GM19023 (cell line): ENCODE data around the gene BTBD9.

ENCODE experiments used
- ATAC-seq: cut with Tn5 transposase; IDR thresholded peaks from one replicate; pipeline ENCODE4 v1.9.1; 2021; ENCODE audit warnings: mild to moderate bottlenecking, moderate library complexity; ENCODE audit not compliant: unreplicated experiment

BTBD9 gene

DNA sequence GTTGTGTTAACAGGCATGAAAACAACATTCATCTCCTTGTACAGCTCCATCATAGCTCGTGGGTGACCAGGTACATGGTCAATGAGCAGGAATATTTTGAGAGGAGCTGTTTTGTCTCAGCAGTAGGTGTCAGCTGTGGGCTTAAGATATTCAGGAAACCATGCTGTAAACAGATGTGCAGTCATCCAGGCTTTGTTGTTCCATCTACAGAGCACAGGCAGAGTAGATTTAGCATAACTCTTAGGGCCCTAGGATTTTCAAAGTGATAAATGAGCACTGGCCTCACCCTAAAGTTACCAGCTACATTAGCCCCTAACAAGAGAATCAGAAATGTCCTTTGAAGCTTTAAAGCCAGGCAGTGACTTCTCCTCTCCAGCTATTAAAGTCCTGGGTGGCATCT, 154.2 kb downstream of the BTBD9 start:
- no peak for ATAC-seq

DNA sequence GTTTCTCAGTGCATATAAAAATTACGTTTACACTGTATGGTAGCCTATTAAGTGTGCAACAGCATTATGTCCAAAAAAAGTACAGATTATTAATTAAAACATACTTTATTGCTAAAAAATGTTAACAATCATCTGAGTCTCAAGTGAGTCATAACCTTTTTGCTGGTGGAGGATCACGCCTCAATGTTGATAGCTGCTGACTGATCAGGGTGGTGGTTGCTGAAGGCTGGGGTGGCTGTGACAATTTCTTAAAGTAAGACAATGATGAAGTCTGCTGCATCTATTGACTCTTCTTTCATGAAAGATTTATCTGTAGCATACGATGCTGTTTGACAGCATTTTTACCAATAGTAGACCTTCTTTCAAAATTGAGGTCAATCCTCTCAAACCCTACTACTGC, 155.1 kb downstream of the BTBD9 start:
- no peak for ATAC-seq

DNA sequence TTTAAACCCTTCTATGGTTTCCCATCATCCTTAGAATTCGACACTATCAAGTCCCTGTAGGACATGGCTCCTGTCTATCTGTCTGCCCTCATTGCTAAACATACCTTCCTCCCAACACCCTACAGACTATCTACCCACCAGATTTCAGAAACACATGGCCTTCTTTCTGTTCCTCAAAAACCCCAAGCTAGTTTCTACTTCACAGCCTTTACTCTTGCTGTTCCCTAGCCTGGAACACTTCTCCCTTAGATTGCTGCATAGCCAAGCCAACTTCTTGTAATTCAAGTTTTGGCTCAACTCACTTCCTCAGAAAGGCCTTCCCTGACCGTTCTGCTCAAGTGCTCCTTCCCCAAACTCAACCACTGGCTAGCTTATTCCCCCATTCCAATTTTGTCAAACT, 156.2 kb downstream of the BTBD9 start:
- peak; percentile 67 for ATAC-seq

DNA sequence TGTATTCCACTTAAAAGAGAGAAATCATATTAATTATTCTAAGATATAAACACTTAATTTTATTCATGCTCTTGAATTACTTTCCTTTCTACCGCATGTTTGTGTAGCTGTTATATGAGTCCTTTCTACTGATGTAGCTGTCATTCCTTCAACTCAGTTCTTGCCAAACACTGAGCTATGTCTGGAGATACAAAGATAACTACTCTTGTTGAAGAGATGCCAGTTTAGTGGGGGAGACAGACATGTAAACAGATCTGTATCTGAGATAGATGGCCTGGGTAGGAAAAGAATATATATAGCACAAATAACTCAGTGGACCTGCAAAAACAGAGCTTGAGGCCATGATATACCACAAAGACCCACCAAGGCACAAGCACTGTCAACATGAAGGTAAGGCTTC, 157.3 kb downstream of the BTBD9 start:
- no peak for ATAC-seq

DNA sequence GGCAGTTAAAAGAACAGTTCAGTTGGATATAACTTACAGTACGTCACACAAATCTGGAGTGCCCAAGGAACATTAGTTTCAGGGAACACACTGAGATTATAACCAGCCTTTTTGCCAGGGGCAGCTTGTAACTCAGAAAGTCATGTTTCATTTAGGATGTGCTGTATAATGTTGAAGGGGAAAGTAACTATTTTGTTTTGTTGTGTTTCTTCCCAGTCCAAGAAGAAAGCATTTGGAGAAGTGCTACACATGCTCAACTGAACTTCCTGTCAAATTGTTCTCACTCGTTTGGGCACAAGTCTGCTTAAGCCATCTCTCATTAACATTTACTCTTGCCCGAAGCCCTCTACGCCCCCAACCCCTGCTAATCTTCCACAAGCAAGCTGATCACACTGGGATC, 157.9 kb downstream of the BTBD9 start:
- no peak for ATAC-seq

DNA sequence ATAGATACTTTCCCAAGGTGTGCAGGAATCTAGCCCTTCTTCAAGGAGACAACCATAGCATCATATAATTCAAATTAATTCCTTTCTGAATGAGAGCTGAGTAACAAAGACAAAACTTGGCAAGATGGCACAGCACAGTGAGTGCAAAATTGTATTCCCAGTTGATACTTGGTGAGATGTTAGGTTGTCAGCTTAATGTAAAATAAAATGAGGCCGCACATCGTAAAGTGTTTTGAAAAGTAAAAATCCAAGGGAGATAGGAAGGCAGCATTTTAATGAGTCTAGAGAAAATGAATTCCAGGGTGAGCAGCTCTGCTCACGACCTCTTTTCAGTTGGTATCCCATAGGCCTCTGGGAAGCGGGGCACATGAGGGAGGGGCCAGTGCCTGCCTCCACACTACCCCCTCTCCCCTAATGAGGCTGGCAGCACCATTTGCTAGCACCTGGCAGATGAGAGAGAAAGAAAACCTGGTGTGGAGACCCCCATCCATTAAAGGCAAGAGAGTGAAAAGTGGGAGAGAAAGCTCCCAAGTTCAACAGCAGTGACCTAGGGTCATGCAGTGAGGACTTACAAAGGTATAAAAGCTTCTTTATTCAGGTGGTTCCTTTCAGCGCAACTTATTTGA, 158.4 kb downstream of the BTBD9 start:
- no peak for ATAC-seq

DNA sequence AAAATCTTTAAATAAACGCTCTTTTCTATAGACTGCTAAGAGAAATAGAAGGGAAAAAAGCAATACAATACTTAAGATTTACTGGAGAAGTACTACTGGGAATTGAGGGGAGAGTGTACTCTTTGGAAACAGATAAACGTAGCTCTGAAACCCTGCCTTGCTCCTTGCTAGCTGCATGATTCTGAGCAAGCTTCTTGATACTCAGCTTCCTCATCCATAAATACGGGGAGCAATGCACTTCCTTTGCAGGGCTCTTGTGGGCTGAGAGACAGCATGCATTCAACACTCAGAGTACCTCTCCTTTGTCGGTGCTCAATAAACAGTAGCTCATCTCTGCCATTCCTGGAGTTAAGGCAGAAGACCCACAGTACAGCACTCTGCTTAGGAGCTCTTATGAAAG, 159.7 kb downstream of the BTBD9 start:
- ATAC-seq: no peak

DNA sequence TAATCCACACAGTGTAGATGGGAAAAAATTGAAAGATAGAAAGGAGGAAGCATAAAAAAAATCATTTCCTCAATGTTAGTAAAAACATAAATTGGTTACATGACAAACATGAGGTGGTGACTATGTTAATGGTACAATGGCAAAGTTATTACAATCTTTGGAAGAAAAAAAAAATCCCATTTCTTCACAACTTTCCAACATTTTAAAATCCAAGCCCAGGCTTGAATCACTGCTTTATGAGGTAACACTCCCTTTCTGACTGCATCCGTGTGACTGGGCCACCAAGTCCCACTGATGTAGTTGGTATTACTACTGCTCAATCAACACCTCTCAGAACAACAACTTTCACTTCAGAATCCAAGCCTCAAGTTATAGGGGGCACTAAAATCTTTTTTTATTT, 160.4 kb downstream of the BTBD9 start:
- ATAC-seq: no peak

DNA sequence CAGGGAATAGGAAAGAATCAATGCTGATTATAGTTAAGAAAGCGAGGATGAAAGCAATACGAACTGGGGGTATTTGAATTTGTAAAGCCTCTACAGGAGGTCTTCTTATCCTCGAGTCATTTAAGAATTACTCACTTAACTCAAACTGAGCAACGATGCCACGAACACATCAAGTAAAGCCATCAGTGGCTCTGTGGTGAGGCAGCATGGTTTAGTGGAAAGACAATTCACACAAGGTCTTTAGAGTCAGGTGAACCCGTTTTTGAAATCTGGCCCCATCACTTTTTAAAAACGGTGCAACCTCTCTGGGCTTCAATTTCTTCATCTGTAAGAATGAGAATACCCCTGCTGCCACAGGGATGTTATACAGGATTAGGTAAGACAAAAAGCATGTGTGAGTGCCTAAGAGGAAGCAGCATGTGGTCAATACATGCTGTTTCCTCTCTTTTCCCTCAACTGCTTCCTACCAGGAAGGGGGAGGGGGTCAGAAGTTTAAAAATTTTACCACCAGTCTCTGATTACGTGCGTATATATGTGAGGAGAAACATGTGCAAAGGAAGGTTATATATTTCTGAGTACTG, 162.0 kb downstream of the BTBD9 start:
- no peak for ATAC-seq

DNA sequence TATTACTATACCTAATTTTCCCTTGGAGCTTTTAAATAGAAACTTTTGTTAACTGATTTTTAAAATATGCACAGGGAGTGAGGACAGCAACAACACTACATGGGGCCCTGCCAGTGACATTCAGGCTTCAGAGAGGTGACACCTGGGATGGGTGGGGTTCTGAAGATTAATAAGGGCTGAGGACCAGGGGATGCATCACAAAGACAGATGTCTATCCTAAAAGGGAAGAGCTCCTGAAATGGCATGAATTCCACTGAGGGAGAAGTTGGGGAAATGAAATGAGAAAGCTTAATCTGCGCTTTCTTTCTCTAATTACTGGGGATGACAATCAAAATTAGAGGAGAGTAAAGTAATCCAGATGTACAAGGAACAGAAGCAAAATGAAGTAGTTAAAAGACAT, 162.8 kb downstream of the BTBD9 start:
- no peak for ATAC-seq

DNA sequence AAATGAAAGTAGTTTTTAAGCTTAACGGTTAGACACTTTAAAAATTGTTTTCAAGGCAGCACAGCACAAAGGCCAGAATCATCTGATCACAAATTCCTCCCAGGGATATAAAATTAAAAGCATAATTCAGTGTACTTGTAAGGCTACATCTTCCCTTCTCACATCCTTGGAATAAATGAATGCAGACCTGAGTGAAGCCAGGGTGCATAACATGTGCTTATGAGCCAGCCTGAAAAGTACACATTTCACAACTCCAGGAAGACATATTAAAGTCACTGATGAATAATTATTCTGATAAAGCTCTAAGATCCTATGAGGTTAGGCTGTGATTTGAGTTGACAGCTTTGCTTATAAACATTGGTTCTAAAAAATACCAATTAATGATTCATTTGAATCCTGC, 163.6 kb downstream of the BTBD9 start:
- no peak for ATAC-seq

DNA sequence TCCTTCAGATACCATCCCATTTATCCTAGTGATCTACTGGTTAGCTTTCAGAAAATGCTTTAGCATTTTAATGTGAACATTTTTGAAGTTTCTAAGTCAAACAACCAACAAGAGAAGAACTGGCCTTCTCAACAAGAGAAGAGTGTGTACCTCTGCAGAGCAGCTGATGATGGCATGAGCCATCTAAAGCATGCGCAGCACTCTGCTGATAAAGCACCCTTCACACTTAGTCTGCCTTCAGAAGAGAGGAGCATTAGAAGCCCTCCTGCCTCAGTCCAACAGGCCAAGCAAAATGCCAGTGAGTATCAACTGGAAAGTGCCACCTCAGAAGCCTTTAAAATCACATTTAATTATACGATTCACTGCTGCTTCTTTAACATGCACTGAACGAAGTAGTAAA, 169.2 kb downstream of the BTBD9 start:
- ATAC-seq: no peak

DNA sequence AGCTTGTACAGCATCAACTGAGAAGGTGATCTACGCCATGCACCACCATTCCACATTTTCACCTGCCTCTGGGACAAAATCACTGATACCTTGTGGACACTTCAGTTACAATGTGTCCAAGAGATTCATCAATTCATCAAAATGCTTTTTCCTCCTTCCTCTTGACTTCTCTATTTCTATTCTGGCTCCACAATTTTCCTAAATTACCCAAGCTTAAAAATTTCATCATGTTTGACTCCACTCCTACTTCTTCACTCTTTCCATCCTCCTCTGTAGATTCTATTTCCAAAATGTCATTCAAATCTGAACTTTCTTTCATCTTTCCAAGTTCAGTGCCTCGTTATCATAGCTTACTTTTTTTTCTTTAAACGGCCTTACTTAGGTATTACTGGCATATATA, 172.2 kb downstream of the BTBD9 start:
- no peak for ATAC-seq

DNA sequence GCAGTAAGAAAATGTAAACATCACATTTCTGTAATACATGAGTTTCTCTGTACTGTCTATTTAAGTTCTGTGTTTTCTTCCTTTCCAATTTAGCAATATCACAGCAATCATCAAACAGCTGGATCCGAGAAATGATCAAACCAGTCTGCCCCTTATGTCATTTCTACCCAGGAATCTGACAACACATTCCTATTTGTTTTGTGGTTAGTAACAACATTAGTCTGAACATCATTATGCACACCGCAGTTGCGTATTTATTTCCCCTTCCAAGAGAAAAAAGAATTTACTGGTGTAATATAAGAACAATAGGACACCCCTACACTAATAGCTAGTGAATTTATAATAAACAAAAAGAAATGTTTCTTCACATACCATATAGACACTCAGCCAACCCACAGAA, 179.5 kb downstream of the BTBD9 start:
- ATAC-seq: no peak

DNA sequence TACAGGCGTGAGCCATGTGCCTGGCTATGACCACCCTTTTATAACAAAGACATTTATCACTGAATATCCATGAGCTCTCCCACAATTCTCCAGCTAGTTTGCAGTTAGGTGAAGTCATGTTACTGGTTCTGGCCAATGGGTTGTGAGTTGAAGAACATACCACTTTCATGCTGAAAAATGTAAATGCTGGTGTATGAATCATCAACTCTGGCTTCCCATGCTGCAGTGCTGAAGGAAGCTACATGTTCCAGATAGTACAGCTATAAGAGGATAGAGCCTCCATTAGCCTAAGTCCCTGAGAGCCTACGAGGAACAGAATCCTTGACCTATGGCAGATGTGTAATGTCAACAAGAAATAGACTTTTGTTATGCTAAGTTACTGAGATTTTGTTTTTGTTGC, 180.4 kb downstream of the BTBD9 start:
- no peak for ATAC-seq

DNA sequence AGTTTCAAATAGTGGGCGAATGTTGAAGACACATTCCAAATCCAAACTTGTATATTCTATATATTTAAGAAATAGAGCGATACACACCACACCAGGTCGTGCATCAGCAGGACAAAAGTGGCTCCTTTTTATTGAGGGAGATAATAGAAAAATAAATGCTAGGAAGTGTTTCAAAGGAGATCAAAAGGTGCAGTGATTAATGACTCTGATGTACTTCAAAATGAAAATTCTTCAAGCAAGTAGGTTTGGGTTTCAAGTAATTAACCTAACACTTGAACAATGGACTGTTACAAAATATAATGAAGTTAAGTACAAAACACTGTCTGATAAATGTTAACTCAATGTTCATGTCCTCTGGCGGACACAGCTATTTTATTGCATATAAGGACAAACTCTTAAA, 185.9 kb downstream of the BTBD9 start:
- no peak for ATAC-seq

DNA sequence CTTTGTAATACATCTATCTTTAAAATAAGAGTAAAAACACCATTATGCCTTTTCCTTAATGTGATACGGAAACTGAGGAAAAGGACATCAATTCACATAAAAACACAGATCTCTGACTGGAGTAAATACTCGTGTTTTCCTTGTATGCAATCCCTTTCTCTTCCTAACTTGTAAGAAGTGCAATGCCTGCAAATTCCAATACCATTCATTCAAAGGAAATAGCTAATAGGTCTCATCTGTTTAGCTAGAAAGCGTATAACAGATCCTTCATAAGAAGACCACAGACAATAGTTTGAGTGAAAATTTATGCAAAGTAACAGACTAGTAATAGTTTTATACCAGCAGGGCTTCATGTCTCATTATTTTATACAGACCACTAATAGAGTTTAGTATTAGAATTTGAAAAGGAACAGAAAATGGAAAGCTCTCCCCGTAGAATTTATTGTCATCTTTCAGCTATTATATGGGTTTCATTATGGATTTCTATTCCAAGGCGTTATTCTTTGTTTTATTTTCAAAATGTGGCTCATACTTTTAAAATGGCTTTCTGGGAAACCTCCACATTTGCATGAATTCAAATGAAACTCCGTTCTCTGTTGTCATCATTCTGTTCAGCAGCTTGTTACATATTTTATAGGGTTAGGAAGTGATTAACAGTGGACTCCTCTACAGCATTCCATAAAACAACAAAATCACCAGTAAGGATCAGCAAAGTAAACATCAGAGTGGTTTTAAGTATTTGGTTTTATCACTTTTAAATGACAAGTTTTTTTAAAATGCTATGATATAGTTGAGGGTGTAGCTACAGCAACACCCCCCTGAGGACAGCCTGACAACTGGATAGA, 186.7 kb downstream of the BTBD9 start:
- ATAC-seq: no peak

DNA sequence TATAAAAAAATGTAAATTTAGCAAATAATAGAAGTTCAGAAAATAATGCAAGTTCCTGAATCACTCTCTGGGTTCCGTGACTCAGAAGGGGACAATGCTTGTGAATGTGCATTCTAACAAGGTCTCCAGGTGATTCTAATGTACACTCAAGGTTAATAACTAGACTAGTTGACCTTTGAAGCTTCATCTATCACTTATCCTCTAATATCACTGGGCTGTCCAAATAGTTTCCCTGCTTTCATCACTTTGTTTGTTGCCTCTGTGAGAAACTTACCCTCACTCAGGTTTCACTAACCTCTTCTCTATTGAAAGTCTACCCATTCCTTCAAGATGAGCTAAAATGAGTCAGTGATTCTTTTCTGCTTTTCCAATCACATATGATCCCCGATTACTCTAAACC, 189.0 kb downstream of the BTBD9 start:
- no peak for ATAC-seq

DNA sequence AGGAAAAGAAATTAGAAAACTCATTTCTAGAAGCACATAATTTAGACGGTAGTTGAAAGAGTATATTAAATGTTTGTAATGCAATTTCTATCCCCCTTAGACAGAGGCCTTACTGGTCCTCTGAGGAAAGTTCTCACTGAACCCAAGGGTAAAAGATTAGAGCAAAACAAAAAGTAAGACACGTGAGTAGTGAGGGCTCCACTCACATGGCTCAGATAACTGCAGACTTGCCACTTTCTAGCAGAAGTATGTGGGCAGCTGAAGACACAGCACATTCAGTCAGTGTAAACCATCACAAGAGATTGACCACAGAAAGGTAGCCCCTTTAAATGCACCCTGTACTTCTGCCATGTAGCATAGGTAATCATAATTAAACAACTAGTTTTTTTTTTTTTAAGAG, 193.8 kb downstream of the BTBD9 start:
- no peak for ATAC-seq

DNA sequence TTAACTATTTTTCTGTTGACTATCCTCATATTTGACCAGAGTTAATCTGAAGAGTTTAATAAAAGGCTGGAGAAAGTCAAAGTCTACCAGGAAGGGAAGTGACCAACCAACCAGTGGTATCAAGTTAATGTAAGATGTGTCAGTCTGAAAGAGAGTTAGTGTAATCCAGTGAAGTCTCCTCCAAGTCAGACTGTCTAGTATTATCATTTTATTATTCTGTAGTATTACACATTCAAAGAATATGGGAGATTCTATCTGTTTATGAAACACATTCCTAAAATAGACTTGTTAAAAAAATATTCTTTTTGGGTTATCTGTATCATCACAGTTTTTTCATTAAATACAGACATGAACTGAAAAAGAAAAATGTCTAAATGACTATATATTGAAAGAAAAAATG, 194.4 kb downstream of the BTBD9 start:
- no peak for ATAC-seq

DNA sequence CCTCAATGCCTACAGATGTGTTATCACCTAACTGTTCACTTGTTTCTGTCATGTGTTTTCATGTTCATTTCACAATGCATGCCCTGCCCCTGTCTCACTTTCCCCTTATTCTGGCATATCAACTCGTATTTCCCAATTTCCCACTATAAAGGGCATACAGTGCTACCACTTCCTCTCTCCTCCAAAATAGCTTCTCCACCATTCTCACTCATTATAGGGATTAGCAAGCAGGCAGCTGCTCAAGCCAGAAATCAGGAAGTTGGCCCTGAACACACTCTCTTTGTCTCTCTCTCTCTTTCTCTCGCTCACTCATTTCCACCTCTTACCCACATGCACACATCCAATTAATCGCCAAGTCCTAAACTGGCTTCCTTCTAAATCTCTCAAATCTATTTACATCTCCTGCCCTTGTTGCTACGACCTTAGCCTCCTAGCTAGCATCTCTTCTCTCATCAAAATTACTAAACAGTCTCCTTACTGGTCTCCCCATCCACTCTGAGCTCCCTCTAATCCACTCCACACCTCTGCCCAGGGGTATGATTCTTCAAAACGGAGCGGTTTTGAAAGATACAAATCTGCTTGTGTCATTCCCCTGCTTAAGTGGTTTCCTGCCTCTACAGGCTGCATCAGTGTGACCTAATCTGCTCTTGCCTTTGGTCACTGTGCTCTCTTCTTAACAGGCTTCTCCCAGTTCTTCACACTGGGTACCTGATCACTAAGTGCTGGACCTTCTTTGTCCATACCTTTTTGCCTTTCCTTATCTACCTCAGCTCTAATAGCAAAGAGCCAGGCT, 196.2 kb downstream of the BTBD9 start:
- ATAC-seq: no peak

DNA sequence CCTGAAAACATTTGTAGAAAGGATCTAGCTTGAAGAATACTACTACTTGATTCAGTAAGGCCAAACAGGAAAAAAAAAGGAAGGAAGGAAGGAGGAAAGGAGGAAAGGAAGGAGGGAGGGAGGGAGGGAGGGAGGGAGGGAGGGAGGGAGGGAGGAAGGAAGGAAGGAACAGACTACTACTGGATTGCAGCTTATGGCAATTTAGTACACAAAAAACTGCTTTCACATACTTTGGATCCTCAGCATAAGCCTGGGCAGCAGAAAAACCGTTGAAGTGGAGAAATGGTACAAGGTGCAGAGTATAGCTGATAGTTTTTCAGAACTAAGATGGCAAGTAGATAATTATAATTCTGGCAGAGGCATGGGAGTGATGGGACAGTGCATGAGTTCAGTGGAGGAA, 201.6 kb downstream of the BTBD9 start:
- no peak for ATAC-seq
